Measurements from ENCODE around the gene UBE2F.

- TF ChIP-seq CTCF (IDR thresholded peaks at IDR 0.05 in 4 of 5, conservative IDR thresholded peaks at IDR 0.05 in 1 of 5) (no peak), POLR2A (IDR thresholded peaks at IDR 0.05) (no peak)
These were observed 96.8 kb downstream of the UBE2F start for GRCh38 chr2:238063414-238064189.
